ENCODE results near the gene RHOH. TPM values are rescaled to one million over a fixed set of nuclear protein-coding genes. Genes with fewer than 3 reads are reported as not detected.
A peak's percentile ranks its signal among the peaks of the same experiment; 100 is the strongest.

The RHOH gene
- total and polyA plus RNA-seq, 9 of the 15 experiments (the other 6 are each of a cell fraction or from before 2014, with no cell fraction given) = 14.3 to 37.7 (median 23.2) TPM

- TF ChIP-seq FOXK2 (conservative IDR thresholded peaks at IDR 0.05 in 1 of 2, IDR thresholded peaks at IDR 0.05 in 1 of 2; ENCODE audit: low read depth in 2 of 2) = peak; percentile 52 to 69; a peak in 3 of 4 replicates
- TF ChIP-seq NFE2 (IDR thresholded peaks at IDR 0.05; ENCODE audit: low read depth) = peak; percentile 79
- no peak for TF ChIP-seq ATF6 (CRISPR knock-in tag; IDR thresholded peaks at IDR 0.05)
- peak; percentile 80 for TF ChIP-seq CLOCK (CRISPR knock-in tag; IDR thresholded peaks at IDR 0.05; ENCODE audit: borderline replicate concordance)
- peak; percentile 90 for TF ChIP-seq RAD51 (IDR thresholded peaks at IDR 0.05; ENCODE audit: borderline replicate concordance, low read depth)
- TF ChIP-seq EWSR1 (IDR thresholded peaks at IDR 0.05; ENCODE audit: borderline replicate concordance, low read depth, partially characterized antibody) = no peak
- no peak for TF ChIP-seq ZNF311 (CRISPR knock-in tag; IDR thresholded peaks at IDR 0.05)
- no peak for TF ChIP-seq ZC3H8 (IDR thresholded peaks at IDR 0.05)
- peak; percentile 93 for TF ChIP-seq CEBPG (CRISPR knock-in tag; IDR thresholded peaks at IDR 0.05)
- peak; percentile 93 to 97 for TF ChIP-seq CEBPG (tag; conservative IDR thresholded peaks at IDR 0.05 in 1 of 2, IDR thresholded peaks at IDR 0.05 in 1 of 2)
- TF ChIP-seq PBX2 (CRISPR knock-in tag; IDR thresholded peaks at IDR 0.05; ENCODE audit: low read depth) = no peak
- TF ChIP-seq PBX2 (tag; conservative IDR thresholded peaks at IDR 0.05; ENCODE audit: low read depth) = peak; percentile 41; the same call in 1 of the 2 replicates
- peak; percentile 80 to 88 for TF ChIP-seq MNT (conservative IDR thresholded peaks at IDR 0.05)
- TF ChIP-seq ZNF143 (CRISPR knock-in tag; IDR thresholded peaks at IDR 0.05) = no peak
- no peak for TF ChIP-seq GTF2B (IDR thresholded peaks at IDR 0.05; ENCODE audit: extremely low read depth, insufficient read length)
- TF ChIP-seq NFRKB (IDR thresholded peaks at IDR 0.05; ENCODE audit: low read depth) = peak; percentile 76
- TF ChIP-seq ZNF274 (IDR thresholded peaks at IDR 0.05; ENCODE audit: borderline replicate concordance, low read depth, low read length) = no peak
Measured at GRCh38 chr4:40238700-40239548, 42.1 kb downstream of the RHOH start (continued).

Measured in K562 (cell line).